ACHN (cell line): ENCODE measurements around the gene PRKN.

Source experiments
- DNase-seq: peaks from one replicate; pipeline ENCODE4 v3.0.0-alpha.2; 2015
- in situ Hi-C: cut with HindIII; loops from 2 replicates; pipeline ENCODE4 v1.10.0; 2017; ENCODE audit warnings: low sequenced_read_pairs, low pct_ligation_motif_present, low pct_unique_long_range_greater_than_20kb

PRKN gene

DNA sequence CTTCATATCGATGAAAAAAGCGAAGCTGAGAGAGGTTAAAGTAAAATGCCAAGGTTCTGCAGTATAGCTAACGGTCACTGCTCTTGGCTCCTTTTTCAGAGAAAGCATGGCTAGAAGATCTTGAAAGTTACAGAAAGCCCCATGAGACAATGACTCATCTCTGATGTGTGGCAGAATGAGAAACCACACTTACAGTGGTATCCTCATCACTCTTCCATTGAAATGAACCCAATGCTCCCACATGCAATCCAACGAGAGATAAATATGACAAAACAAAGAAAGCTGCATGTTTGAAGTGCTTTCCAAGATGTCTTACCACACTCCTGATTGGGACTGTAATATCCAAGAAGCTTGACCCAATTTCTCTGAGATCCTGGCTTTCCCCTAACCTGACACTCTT lies 694.9 kb downstream of the PRKN start:
- in situ Hi-C loops, result no loop called here
- DNase-seq, result peak; percentile 31

DNA sequence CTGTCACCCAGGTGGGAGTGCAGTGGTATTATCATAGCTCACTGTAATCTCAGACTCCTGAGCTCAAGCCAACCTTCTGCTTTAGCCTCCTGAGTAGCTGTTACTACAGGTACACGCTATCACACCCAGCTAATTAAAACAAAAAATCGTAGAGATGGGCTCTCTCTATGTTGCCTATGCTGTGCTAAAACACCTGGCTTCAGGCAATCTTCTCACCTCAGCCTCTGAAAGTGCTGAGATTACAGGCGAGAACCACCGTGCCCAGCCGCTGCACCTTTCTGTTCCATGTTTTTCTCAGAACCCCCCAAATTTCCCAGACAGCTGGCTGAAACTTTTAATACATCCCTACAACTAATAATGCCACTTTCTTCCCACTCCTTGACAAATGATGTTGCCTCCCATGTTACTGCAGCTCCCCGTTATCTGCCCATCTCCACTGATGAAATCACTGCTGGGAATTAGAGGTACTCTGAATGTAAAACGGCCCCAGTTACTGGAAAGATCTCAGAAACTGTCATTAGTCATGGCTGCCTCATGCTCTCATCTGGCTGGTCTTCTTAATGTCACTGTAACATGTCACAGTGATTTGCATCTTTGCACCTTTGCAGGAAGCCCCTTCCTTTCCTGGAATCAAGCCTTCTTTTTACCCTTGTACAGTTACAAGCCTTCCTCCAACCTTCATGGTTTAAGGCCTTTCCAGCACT lies 697.5 kb downstream of the PRKN start:
- DNase-seq, result no peak
- in situ Hi-C loops, result no loop called here

DNA sequence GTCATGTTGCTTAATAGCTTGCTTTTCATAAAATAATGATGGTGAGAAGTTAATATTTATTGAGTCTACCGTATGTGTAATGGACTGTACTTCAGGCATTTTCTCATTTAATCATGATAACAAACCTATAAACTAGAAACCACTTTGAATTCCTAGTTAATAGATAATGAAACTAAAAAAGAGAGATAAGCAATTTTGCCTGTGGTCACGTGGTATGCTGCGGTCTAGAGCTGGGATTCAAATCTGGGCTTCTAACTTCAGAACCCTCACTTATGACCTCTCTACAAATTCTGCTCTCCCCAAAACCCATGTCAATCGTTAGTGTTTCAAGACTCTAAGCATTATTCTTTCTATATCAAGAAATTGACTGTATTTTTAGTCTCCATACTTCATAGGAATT lies 700.7 kb downstream of the PRKN start:
- in situ Hi-C loops, result no loop called here
- no peak for DNase-seq

DNA sequence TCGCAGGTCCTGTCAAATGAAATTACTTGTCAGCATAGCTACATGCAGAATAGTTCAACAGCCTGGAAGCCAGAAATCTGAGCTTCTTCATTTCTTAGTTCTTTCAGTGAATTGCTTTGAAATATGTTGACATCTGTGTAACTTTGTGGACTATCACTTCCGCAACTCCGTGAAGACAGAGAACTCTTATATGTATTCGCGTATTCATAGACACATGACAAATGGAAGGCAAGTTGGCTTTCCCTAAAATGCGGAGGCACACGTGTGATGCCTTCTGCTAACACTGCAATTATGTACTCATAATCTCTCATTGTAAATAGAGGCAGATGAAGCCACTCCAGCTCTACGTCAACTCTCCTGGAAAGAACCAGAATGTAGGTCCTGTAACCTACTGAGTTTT lies 701.5 kb downstream of the PRKN start:
- in situ Hi-C loops, result no loop called here
- DNase-seq, result no peak

DNA sequence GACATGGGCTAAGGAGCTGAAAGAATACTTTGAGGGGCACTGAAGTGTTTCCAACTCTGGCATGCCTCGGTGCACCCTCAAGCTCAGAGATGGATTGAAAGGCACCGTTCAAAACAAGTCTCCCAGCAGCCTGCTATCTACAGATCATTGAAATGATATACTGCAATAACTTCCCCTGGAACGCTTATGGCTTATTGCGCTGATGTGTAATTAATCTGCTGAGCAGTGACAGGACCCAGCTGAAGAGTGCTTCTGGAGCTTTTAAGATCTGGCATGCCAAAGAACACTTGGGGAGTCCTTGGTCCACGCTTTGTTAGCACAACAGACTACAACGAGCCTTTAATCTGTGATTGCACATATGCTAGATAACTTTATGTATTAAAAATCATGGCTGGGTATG lies 708.2 kb downstream of the PRKN start:
- in situ Hi-C loops, result no loop called here
- DNase-seq, result no peak

DNA sequence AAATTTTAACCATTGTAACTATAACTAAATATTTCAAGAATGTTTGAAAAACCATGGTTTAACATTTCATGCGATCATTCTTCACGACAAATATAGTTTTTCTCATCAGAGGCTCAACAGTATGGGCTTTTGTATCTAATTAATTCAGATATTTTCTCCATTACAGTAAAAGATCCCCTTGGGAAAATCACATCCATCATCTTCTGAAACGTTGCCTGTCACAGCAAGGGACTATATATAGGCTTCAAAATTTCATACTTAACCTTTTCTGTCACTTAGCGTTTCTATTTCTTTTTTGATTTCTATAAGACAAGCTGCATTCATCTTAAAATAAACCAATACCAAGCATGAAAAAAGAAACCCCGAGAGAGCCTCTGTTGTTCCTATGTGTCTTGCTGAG lies 710.0 kb downstream of the PRKN start:
- DNase-seq, result no peak

DNA sequence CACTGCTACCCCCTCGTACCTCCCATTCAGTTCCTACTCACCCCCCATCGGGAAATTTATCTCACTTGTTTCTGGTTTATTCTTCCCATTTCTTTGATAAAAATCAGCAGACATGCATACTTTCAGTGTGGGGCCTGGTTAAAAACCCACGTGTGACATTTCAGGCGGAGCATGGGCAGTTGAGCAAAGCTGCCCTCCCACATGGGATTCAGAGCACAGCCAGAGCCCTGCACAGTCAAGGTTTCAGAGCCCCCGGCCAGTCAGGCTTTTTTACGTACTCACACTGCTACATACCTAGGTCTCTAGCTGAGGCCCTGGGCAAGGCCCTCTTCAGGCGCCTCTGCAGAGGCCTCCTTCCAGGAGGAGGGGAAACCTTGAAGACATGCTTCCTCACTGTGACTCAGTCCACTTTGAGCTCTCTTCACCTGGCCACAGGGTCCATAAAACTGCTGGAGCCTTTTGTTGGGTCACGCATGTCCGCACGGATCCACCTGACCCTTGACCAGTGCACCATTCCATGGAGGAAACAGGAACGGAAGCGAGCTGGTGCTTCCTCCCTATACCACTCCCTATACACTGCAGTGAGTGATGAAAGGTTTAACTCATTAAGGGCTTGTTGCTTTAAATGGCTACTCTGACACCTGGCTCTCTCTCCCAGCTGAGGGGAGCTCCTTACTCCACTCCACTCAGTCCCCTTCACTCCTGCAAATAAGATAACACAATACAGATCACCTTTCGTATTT lies 713.3 kb downstream of the PRKN start:
- DNase-seq, result no peak
- in situ Hi-C loops, result no loop called here

More for the DNA sequence above, 710.0 kb downstream of the PRKN start:
- in situ Hi-C loops, result no loop called here

DNA sequence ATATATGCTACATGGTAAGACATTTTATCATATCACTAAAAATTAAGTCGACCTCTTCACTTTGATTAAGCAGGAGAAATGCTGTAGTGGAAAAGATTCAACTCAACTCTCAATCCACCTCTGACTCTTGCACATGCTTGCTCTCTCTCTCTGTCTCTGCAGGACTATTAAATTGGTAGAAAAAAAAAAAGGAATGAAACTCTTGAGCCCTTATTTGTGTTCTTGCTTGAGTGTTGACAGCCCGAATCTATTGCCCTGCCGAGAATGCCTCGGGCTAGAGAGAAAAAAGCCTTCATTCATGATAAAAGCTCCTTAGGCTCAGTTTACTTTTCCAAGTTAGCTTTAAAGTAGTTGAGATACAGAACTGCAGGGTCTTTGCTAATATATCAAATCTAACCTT lies 722.2 kb downstream of the PRKN start:
- no peak for DNase-seq
- in situ Hi-C loops, result no loop called here

DNA sequence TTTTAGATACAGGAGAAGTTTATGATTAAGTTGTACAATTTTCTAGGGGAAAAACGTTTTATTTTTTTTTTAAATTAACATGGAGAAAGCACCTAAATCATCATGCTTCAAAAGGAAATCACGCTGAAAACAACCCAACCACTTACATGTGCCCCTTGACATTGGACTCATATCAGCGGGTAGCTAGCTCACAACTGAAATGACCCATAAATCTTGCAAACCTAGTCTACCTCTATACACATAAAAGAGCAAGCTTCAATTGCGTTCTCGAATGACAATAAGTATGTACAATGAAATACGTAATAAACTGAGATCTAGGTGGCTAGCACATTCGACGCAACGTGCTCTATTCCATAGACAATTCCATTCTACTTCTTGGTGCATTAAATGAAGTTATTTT lies 730.8 kb downstream of the PRKN start:
- no peak for DNase-seq
- in situ Hi-C loops, result no loop called here

DNA sequence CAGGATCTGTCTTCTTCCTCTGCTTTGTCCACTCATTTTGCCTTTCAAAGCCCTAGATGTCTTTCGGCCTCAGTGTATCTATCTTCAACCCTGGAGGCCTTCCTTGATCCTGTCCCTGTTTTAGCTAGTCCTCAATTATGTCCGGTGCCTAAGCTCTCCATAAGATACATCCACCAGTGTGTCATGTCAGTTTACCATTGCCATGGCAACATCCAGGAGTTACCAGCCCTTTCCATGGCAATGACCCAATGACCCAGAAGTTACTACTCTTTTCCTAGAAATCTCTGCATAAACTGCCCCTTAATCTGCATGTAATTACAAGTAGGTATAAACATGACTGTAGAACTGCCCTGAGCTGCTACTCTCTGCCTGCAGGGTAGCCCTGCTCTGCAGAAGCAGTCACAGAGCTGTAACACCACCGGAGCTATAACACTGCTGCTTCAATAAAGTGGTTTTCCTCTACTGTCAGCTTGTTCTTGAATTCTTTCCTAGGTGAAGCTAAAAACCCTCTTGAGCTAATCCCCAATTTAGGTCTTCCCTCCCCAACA lies 741.6 kb downstream of the PRKN start:
- no peak for DNase-seq
- in situ Hi-C loops, result no loop called here

DNA sequence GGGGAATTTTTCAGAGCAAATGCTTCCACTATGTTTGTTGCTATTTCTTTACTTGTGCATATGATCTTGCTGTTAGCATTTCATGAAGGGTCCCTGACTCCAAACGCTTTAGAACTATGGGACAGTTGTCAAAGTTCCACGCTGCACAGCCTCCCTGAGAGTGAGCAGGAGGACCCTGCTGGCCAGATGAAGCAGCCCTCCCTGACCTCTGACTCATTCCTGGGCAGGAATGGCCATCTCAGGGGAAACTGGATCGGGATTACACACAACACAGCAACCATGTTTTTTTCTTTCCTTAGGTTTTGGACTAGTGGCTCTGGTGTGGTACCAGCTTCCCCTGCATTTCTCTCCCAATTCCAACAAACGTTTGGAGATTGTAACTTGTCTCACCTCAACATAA lies 742.9 kb downstream of the PRKN start:
- in situ Hi-C loops, result no loop called here

DNA sequence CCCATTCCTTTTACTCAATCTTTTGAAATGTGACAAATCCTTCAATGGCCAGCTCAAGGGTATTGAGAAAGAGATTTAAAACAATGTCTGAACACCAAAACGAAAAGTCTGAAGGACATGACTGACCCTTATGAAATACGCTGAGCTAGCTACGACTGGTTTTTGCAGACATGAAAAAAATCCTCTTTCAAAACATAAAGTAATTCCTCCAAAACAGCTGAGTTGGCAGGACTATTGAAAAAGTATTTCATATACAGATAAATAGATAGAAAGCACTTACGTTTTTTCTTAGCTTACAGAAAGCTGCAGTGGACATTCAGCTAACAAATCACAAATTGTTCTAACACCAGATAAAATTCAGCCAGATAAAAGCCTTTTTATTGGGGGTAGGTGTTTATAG lies 751.0 kb downstream of the PRKN start:
- in situ Hi-C loops, result no loop called here

More for the DNA sequence above, 742.9 kb downstream of the PRKN start:
- DNase-seq, result no peak

DNA sequence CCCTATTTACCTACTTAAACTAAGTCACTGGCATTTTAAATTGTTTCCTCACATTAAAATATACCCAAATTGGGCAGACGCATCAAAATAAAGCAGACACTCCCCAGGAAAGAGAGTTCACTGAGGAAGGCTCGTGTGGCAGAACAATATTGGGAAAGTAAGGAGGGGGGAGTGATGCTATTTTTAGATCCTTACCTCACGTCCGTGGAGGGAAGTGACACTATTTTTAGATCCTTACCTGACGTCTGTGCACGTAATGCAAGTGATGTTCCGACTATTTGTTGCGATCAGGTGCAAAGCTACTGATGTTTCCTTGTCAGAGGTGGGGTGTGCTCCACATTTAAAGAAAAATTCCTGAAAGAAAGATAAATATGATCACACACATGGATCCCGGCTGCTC lies 754.5 kb downstream of the PRKN start:
- DNase-seq, result no peak
- in situ Hi-C loops, result no loop called here

More for the DNA sequence above, 751.0 kb downstream of the PRKN start:
- DNase-seq, result no peak

DNA sequence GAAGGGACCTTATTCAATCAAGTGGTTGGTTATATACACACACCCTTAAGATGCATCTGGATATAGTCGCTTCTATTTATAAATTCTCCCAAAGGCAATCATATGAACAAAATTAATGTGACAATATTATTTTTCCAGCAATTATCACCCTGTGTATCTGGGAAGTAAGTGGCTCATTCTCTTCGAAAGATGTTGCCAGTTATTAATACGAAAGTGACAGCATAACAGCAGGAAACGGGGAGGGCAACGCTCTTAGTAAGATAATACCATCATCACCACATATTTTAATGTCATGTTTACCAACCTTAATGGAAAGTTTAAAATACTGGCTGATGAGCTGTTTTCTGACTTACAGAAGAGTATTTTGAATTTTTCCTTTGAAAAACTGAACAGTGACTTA lies 756.5 kb downstream of the PRKN start:
- no peak for DNase-seq
- in situ Hi-C loops, result no loop called here

DNA sequence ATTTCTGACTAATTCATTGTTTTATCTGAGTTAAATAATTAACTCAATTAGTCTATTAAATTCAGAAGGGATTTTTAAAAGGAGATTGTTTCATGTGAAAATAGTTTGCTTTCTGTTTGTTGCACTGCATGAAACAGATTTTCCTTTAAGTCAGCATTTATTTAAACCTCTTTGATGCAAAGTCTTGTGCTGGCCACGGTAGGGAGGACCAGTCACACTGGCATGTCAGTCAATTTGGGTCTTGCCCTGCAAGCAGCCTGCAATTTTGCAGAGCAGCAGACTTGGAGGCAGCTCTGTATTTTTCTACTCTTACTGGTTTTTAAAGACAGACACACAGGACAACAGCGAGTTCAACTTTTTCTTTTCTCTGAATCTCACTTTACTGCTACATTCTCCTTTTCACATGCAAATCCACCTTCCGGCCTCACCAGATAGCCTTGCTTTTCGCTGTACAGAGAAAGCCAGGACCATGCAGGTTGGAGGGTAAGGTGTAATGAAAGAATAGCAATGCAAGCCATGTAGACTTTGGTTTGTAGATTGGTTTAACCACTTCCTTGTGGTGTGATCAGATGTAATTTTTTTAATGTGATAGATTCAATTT lies 763.8 kb downstream of the PRKN start:
- in situ Hi-C loops, result no loop called here
- no peak for DNase-seq

DNA sequence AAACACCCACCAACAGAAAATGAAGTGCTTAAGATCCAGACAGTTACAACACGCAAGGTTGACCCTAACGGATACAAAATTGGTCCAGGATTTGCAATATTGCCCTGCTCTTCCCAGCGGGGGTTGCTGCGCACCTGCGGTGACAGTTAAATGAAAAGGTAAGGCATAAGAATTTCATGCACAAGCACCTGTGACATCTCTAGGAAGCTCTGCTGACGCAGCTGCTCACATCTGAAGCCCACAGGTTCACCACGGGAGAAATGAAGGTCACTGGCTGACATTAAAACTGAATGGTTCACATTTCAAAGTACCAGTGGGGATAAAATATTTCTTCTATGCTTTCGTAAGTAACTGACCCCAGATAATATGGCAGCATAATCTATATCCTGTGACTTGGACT lies 764.4 kb downstream of the PRKN start:
- DNase-seq, result no peak
- in situ Hi-C loops, result no loop called here

DNA sequence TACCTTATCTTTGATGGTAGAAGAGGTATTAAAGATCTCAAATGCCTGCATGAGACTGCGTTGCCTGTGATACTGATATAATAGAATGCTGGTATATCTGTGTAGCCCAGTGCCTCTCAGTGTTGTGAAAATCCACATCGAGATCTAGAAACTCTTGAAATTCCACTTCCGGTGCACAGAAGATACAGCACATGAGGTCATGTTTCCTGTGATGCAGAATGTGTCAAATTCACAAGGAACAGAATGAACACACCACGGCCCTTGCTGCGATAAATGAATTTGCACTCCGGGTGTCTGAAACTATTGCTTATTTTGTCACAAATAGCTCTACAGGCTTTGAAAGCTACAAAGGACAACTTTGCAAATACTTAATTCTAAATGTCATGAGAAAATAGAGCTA lies 765.8 kb downstream of the PRKN start:
- no peak for DNase-seq
- in situ Hi-C loops, result no loop called here

DNA sequence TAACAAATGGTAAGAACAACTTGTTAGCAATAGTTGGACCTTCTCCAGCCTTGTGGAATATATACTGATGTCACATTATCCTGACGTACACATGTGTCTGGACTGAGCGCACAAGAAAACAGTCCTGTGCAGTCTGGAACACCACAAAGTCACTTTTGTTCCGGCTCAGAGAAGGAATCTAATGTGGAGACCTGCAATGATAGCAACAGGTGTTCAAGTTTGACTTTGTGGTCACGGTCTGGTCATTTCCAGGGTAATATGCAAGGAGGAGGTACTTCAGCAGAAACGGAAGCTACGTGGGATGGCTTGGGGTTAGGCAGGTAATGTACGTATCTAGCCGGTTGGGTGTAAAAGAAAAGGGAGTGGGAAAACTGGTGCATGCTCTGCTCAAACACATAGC lies 766.5 kb downstream of the PRKN start:
- no peak for DNase-seq
- in situ Hi-C loops, result no loop called here

DNA sequence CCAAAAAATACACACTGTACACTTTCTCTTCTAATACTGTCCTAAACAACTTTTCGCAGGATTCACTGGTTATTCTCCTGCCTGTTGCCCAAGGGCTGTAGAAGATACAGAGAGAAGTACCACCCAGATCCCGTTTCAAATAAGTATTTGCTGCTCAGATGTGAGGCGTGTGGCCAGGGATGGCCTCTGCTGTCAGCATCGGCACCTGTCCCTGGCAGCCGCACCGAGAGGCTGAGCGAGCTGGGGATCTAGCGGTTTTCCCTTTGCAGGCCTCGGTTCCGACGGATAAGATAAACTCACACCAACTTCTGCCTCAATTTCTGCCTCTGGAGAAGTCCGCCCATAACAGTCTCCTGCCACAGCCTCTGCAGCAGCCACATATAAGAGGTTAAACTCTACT lies 768.5 kb downstream of the PRKN start:
- no peak for DNase-seq
- in situ Hi-C loops, result no loop called here

DNA sequence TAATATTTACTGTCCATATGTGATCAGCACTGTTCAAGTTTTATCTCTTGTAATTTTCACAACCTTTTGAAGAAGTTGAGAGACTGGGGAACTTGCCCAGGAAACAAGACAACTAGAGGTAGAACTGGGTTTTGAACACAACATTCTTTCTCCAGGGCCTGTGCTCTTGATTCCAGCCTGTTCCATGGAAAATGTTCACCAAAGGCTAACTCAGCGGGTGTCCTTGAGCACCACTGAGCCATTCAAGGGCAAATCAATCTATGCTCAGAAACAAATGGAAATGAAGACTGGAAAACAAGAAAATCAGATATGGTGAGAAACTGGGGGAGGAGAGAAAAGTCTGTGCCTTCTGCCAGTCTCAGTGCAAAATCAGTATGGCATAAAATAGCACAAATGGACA lies 771.5 kb downstream of the PRKN start:
- DNase-seq, result no peak
- in situ Hi-C loops, result no loop called here
